Measurements from ENCODE around the gene NUFIP1.
"Not testable (repeated sequence)": the region's sequence is repeated elsewhere in the genome, so short reads cannot be mapped to it uniquely, and the experiment has no call there.

NUFIP1 gene
- 8.6 to 28.7 (median 14.1) reads per million in 9 experiments for total RNA-seq

DNA sequence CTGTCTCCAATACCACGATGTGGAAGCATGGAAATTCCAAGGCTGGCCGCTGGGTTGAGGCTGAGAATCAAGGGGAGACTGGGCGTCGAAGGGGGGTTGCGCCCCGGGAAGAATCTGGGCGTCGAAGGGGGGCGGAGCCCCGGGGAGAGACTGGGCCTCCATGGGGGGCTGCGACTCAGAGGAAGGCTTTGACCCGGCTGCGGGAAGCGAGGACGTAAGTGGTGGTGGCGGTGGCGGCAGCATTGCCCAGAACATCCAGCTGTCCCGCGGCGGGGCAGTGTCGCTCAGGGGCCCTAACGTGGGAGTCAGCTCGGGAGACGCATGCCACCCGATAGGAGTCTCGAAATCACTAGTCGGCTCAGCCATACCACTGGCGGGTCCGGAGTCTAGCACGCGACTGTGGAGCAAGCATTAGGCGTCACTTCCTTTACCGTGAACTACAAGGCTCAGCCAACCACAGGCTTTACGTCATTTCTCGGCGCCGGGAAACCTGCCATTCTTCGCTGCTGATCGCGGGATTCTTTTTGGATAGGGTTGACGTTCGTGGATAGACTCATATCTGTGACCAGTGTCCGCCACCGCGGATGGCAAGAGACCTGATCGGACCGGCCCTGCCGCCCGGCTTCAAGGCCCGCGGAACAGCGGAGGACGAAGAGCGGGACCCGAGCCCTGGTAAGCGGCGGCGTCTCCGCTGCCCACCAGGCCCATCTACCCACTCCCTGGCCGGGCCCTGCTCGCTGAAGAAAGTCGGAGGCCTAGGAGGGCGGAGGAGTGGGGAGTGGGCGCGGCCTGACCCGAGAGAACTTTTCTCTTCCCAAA, at the start of gene NUFIP1, which contains the start of gene GPALPP1:
Gene NUFIP1 (minus strand): TSS at position 401 of the 819 bp plus-strand sequence. CDS start 35 bp downstream, at position 366.
Gene GPALPP1 (plus strand): TSS at position 468 of the 819 bp plus-strand sequence. CDS start 117 bp downstream, at position 585.
- Mint-ChIP-seq H3K27ac (peak within 1 kb of the TSS; percentile 97 to 99), H3K9me3 (no peaks in the 10 kb centered on the region), H3K36me3 (ENCODE audit: insufficient read depth) (peaks cover 13% of the 10 kb centered on the region)

DNA sequence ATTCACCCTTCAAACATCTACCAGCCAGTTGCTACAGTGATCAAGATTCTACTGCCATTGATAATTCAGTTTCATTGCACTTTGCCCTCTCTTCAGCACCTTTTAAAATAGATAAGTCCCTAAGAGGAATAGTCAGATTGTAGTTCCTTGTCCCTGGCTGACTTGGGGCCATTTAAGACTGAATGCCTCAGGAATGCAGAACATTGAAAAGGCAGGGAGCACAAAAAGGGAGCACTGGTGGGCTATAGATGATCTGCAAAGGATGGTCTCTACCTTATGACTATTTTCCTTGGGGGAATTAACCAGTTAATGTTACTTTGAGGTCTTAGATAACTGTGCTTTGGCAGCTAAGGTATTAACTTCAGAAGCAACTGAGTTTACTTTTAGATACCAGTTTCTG, 46.9 kb upstream of the NUFIP1 start:
- DNase-seq = no peak
- ATAC-seq (replicated peaks) = no peak

More for the DNA sequence above, at the start of gene NUFIP1, which contains the start of gene GPALPP1:
- ATAC-seq (replicated peaks) (peak; percentile 97), DNase-seq (peak; percentile 88 to 95 (median 91))
- H3K4me1 Mint-ChIP-seq (ENCODE audit: low read depth in 2 of 2) = peaks cover 33 to 52% of the 10 kb centered on the region in 2 donors
- H3K4me3 Mint-ChIP-seq = peak within 1 kb of the TSS; percentile 88 to 95
- no peaks in the 10 kb centered on the region for H3K27me3 Mint-ChIP-seq

DNA sequence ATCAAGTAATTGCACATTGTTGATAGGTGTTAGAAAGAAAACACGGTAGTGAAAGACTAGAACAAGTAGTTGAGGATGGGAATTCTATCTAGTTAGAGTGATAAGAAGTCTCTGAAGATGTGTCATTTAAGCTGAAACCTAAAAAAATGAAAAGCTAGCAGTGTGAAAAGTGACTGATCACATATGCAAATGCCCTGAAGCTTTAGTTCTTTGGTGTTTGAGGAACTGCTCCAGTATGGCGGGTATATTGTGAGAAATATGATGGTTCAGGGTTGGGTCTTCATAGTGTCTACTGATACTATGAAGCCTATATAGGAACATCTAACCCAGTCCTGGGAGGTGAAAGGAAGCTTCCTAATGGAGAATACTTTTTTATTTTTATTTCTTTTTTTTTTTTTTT, 45.1 kb upstream of the NUFIP1 start:
- peaks cover 17% of the 10 kb centered on the region for H3K36me3 Mint-ChIP-seq (ENCODE audit: insufficient read depth)
- no peak overlapping the region for H3K27ac Mint-ChIP-seq
- ATAC-seq (replicated peaks) (no peak), DNase-seq (no peak)
- no peak overlapping the region for H3K4me3 Mint-ChIP-seq
- H3K27me3 Mint-ChIP-seq = no peaks in the 10 kb centered on the region
- no peaks in the 10 kb centered on the region for H3K9me3 Mint-ChIP-seq
- H3K4me1 Mint-ChIP-seq (ENCODE audit: low read depth in 2 of 2) = no peaks in the 10 kb centered on the region

More for the DNA sequence above, 46.9 kb upstream of the NUFIP1 start:
- H3K4me1 Mint-ChIP-seq (ENCODE audit: low read depth in 2 of 2) = no peaks in the 10 kb centered on the region
- no peaks in the 10 kb centered on the region for H3K27me3 Mint-ChIP-seq
- no peaks in the 10 kb centered on the region for H3K9me3 Mint-ChIP-seq
- no peak overlapping the region for H3K27ac Mint-ChIP-seq
- H3K4me3 Mint-ChIP-seq = no peak overlapping the region
- H3K36me3 Mint-ChIP-seq (ENCODE audit: insufficient read depth) = peaks cover 11% of the 10 kb centered on the region

DNA sequence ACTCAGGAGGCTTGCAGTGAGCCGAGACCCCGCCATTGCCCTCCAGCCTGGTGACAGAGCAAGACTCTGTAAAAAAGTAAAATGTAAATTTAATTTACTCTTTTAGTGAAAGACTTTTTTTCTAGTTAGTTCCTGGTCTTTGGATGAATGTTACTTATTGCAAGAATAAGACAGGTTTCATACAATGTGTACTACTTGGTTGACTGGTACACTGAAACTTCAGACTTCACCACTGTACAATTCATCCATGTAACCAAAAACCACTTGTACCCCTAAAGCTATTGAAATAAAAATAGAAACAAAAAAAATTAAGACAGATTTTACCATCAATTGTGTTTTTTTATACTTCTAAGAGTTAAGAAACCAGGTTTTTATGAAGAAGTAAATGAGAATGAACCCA, 35.6 kb upstream of the NUFIP1 start:
- no peak for ATAC-seq (replicated peaks)
- peaks cover 39% of the 10 kb centered on the region for H3K36me3 Mint-ChIP-seq (ENCODE audit: insufficient read depth)

DNA sequence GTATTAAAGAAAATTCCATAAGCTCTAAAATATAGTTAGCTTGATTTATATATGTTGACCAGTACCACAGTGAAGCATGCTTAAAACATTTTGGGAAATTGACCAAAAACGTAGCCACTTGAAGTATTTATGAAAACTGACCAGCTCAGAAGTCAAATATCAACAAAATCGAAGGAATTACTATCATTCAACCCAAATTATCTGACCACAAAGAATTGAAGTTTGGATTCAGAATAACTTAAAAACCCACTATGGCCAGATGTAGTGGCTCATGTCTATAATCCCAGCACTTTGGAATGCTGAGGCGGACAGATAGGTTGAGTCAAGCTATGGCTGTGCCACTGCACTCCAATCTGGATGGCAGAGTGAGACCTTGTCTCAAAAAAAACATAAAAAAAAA, 32.0 kb upstream of the NUFIP1 start:
- Mint-ChIP-seq H3K9me3 (no peaks in the 10 kb centered on the region), H3K27ac (no peak overlapping the region), H3K36me3 (ENCODE audit: insufficient read depth) (peaks cover 51% of the 10 kb centered on the region), H3K27me3 (no peaks in the 10 kb centered on the region), H3K4me3 (no peak overlapping the region), H3K4me1 (ENCODE audit: low read depth in 2 of 2) (no peaks in the 10 kb centered on the region)
- no peak for ATAC-seq (replicated peaks)
- DNase-seq = no peak

More for the DNA sequence above, 35.6 kb upstream of the NUFIP1 start:
- Mint-ChIP-seq H3K27ac (no peak overlapping the region), H3K27me3 (no peaks in the 10 kb centered on the region), H3K9me3 (no peaks in the 10 kb centered on the region), H3K4me3 (no peak overlapping the region), H3K4me1 (ENCODE audit: low read depth in 2 of 2) (no peaks in the 10 kb centered on the region)
- DNase-seq = no peak

DNA sequence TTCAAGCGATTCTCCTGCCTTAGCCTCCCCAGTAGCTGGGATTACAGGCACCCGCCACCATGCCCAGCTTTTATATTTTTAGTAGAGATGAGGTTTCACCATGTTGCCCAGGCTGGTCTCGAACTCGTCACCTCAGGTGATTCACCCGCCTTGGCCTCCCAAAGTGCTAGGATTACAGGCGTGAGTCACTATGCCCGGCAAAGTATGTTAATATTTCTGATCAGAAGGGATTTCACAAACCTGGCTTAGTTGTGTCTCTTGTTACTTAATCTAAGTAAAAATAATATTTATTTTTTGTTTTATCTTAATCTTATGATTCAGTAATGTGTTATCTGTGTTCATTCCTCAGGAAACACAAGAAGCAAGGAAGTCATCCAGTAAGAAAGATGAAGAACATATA, 30.7 kb upstream of the NUFIP1 start:
- not testable (repeated sequence) for ATAC-seq (replicated peaks); H3K9me3 Mint-ChIP-seq; H3K27ac Mint-ChIP-seq; DNase-seq; H3K4me1 Mint-ChIP-seq (ENCODE audit: low read depth in 2 of 2); H3K27me3 Mint-ChIP-seq; H3K4me3 Mint-ChIP-seq
- H3K36me3 Mint-ChIP-seq (ENCODE audit: insufficient read depth) = peaks cover 48% of the 10 kb centered on the region

DNA sequence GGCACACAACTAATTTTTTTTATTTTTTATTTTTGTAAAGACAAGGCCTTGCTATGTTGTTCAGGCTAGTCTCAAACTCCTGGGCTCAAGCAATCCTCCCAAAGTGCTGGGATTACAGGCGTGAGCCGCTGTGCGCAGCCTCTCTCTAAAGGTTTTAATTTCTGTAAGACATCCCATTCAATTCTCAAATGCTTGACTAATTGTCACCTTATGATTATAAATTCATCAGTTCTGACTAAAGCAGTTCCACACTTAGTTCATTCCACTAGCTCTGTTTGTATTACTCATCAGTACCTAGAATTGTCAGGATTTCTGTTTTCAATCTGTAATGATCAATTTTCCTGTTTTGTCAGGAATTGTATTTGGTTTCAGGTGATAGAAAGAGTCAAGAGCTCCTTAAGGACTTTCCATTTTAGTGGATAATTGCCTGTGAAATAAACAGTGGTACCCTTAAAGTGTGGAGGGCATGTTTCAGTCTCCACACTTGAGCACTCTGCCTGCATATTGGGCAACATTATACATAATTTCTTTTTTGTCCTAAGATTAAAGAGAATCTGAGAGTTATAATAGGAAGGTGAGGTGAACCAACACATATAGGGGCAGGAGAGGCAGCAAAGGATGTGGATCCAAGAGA, 27.6 kb upstream of the NUFIP1 start:
- Mint-ChIP-seq H3K4me1 (ENCODE audit: low read depth in 2 of 2) (no peaks in the 10 kb centered on the region), H3K9me3 (no peaks in the 10 kb centered on the region), H3K27me3 (no peaks in the 10 kb centered on the region), H3K27ac (no peak overlapping the region), H3K36me3 (ENCODE audit: insufficient read depth) (peaks cover 50% of the 10 kb centered on the region), H3K4me3 (no peak overlapping the region)
- ATAC-seq (replicated peaks) (no peak), DNase-seq (no peak)

DNA sequence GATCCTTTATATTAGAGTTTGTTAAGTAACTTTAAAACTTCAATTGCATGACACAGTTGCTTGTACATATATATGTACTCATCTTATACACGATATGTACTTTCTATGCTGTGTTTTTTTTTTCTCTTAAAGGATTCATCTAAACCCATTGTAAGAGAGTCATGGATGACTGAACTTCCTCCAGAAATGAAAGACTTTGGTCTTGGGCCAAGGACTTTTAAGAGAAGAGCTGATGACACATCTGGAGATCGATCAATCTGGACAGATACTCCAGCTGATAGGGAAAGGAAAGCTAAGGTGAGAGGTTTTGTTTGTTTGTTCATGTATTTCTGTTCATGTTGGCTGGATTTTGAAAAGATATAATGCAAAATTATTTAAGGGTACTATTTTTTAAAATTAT, 26.0 kb upstream of the NUFIP1 start:
- H3K4me1 Mint-ChIP-seq (ENCODE audit: low read depth in 2 of 2) = no peaks in the 10 kb centered on the region
- no peak overlapping the region for H3K4me3 Mint-ChIP-seq
- DNase-seq (no peak), ATAC-seq (replicated peaks) (no peak)
- no peaks in the 10 kb centered on the region for H3K27me3 Mint-ChIP-seq
- peaks cover 47% of the 10 kb centered on the region for H3K36me3 Mint-ChIP-seq (ENCODE audit: insufficient read depth)
- H3K9me3 Mint-ChIP-seq = no peaks in the 10 kb centered on the region
- no peak overlapping the region for H3K27ac Mint-ChIP-seq

DNA sequence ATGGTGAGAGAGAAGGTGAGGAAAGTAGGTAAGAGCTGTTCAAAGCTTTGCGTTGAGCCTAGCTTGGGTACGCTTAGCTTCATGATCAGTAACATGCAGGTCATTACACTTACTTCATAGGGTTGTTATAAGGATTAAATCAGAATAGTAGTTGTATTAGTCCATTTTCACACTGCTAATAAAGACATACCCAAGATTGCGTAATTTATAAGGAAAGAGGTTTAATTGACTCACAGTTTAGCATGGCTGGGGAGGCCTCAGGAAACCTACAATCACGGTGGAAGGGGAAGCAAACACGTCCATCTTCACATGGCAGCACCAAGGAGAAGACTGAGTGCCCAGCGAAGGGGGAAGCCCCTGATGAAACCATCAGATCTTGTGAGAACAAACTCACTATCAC, 21.9 kb upstream of the NUFIP1 start:
- Mint-ChIP-seq H3K4me3 (no peak overlapping the region), H3K36me3 (ENCODE audit: insufficient read depth) (peaks cover 39% of the 10 kb centered on the region), H3K4me1 (ENCODE audit: low read depth in 2 of 2) (no peaks in the 10 kb centered on the region), H3K9me3 (no peaks in the 10 kb centered on the region), H3K27me3 (no peaks in the 10 kb centered on the region), H3K27ac (no peak overlapping the region)
- ATAC-seq (replicated peaks) = no peak
- no peak for DNase-seq

DNA sequence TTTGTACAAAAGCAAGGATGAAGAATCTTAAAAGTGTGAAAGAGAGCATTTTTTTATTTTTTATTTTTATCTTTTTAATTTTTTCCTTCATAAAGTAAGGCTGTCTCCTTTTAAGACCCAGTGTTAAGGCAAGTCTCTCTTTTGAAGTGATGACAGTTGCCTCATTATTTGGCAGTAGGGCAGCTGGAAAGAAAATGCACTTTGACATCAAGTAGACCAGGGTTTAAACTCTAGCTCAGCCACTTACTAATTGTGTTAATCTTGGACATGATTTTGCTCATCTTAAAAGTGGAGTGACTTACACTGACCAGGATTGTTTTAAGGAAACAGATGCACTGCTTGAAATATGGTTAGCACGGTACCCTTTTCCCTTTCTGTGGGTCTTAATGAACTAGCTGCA, 18.6 kb upstream of the NUFIP1 start:
- Mint-ChIP-seq H3K36me3 (ENCODE audit: insufficient read depth) (peaks cover 32% of the 10 kb centered on the region), H3K9me3 (no peaks in the 10 kb centered on the region), H3K27me3 (no peaks in the 10 kb centered on the region), H3K27ac (no peak overlapping the region), H3K4me1 (ENCODE audit: low read depth in 2 of 2) (no peaks in the 10 kb centered on the region), H3K4me3 (no peak overlapping the region)
- ATAC-seq (replicated peaks) (no peak), DNase-seq (no peak)

DNA sequence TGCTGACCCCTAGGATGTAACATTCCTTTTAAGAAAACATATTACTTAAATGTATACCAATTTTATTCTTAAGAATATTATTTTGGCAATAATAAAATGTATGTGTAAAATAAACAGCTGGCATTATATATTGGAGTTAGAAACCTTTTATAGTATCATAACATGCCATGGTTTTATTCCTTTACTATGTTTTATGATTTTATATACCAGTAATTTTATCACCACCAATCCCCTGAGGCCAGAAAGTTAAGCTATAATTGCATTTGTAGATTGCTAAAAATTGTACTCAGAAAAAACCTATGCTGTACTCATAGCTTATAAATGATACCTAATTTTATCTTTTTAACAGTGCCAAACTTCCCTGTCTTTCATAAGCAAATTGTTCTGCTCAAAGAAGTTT, 18.0 kb upstream of the NUFIP1 start:
- Mint-ChIP-seq H3K4me1 (ENCODE audit: low read depth in 2 of 2) (no peaks in the 10 kb centered on the region), H3K36me3 (ENCODE audit: insufficient read depth) (peaks cover 36% of the 10 kb centered on the region), H3K9me3 (no peaks in the 10 kb centered on the region), H3K4me3 (no peak overlapping the region), H3K27me3 (no peaks in the 10 kb centered on the region), H3K27ac (no peak overlapping the region)
- ATAC-seq (replicated peaks) = no peak
- no peak for DNase-seq

DNA sequence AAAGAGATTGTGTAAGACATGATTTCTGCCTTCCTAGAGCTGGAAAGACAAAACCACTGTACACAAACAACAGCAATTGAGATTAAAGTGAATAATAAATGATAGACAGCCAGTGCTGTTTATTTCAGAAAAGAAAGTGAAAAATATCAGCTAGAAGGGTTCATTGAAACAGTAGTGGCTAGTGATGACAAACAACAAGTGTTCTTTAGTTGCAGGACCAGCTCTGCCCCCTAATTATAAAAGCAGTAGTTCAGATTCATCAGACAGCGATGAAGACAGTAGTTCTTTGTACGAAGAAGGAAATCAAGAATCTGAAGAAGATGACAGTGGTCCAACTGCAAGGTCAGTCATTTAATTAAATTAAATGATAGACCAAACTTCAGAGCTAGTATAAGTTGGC, 14.8 kb upstream of the NUFIP1 start:
- DNase-seq = no peak
- ATAC-seq (replicated peaks) = no peak
- no peaks in the 10 kb centered on the region for H3K27me3 Mint-ChIP-seq
- H3K4me3 Mint-ChIP-seq = no peak overlapping the region
- H3K36me3 Mint-ChIP-seq (ENCODE audit: insufficient read depth) = peaks cover 29% of the 10 kb centered on the region
- no peaks in the 10 kb centered on the region for H3K9me3 Mint-ChIP-seq
- H3K4me1 Mint-ChIP-seq (ENCODE audit: low read depth in 2 of 2) = no peaks in the 10 kb centered on the region
- no peak overlapping the region for H3K27ac Mint-ChIP-seq

DNA sequence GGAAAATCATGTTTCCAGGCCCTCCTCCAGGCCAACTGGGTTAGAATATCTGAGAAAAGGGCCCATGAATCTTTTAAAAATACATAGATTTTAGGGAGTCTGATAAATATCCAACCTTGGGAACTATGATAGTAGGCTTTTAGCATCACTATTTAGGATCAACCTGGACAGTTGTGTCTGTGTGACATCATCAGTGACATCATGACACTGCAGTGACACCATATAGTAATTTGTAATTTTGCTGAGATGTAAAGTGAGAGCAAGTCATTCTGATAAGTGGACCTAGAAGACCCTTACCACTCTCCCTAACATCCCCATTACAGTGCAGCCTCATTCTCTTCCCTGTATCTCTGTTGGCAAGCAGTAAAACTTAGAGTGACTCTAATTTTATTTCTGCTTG, 14.1 kb upstream of the NUFIP1 start:
- ATAC-seq (replicated peaks) (no peak), DNase-seq (no peak)
- no peaks in the 10 kb centered on the region for H3K27me3 Mint-ChIP-seq
- H3K9me3 Mint-ChIP-seq = no peaks in the 10 kb centered on the region
- no peaks in the 10 kb centered on the region for H3K4me1 Mint-ChIP-seq (ENCODE audit: low read depth in 2 of 2)
- no peak overlapping the region for H3K27ac Mint-ChIP-seq
- no peak overlapping the region for H3K4me3 Mint-ChIP-seq
- peaks cover 26% of the 10 kb centered on the region for H3K36me3 Mint-ChIP-seq (ENCODE audit: insufficient read depth)

DNA sequence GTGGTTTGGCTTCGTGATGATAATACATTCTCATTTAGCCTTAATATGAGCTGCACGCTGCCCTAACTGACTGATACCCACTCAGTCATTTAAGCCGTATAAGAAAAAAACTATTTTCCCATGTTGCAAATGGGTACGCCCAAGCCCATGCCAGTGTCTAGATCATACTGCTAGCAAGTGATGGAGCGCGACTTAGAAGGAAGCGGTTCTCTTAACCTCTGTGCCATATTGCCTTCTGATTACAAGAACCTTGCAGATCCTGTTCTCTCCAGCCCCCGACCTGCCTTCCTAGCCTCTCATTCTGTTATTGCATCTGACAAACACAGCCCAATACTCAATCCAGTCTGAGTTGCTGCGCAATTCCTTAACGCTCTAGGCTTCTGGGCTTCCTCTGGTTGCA, 670 bp upstream of the NUFIP1 start:
- DNase-seq (no peak), ATAC-seq (replicated peaks) (peak; percentile 8)
- Mint-ChIP-seq H3K9me3 (no peaks in the 10 kb centered on the region), H3K4me1 (ENCODE audit: low read depth in 2 of 2) (peaks cover 33 to 53% of the 10 kb centered on the region in 2 donors), H3K36me3 (ENCODE audit: insufficient read depth) (peaks cover 13% of the 10 kb centered on the region), H3K4me3 (peak overlapping the region; percentile 88 to 95), H3K27me3 (no peaks in the 10 kb centered on the region), H3K27ac (peak overlapping the region; percentile 97 to 99)
